Measurements from ENCODE around the gene DMAC2L.

GRCh38 chr14:50353126-50353525 lies 41.0 kb downstream of the DMAC2L start:
- TF ChIP-seq EGR1 (IDR thresholded peaks at IDR 0.05; ENCODE audit: low read depth): no peak
- no peak for TF ChIP-seq POLR2A (IDR thresholded peaks at IDR 0.05; ENCODE audit: borderline replicate concordance, extremely low read depth, insufficient read depth, insufficient read length)
- no peak for TF ChIP-seq EZH2phosphoT487 (IDR thresholded peaks at IDR 0.05; ENCODE audit: borderline replicate concordance)
- no peak for TF ChIP-seq MAX (IDR thresholded peaks at IDR 0.05)
- TF ChIP-seq SP1 (IDR thresholded peaks at IDR 0.05; ENCODE audit: low read depth): no peak
- TF ChIP-seq SRF (IDR thresholded peaks at IDR 0.05; ENCODE audit: low read depth): no peak
- no peak for TF ChIP-seq EZH2 (IDR thresholded peaks at IDR 0.05)
- TF ChIP-seq, protein P1, sequence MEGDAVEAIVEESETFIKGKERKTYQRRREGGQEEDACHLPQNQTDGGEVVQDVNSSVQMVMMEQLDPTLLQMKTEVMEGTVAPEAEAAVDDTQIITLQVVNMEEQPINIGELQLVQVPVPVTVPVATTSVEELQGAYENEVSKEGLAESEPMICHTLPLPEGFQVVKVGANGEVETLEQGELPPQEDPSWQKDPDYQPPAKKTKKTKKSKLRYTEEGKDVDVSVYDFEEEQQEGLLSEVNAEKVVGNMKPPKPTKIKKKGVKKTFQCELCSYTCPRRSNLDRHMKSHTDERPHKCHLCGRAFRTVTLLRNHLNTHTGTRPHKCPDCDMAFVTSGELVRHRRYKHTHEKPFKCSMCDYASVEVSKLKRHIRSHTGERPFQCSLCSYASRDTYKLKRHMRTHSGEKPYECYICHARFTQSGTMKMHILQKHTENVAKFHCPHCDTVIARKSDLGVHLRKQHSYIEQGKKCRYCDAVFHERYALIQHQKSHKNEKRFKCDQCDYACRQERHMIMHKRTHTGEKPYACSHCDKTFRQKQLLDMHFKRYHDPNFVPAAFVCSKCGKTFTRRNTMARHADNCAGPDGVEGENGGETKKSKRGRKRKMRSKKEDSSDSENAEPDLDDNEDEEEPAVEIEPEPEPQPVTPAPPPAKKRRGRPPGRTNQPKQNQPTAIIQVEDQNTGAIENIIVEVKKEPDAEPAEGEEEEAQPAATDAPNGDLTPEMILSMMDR (IDR thresholded peaks at IDR 0.05 in 2 of 3, conservative IDR thresholded peaks at IDR 0.05 in 1 of 3; ENCODE audit: borderline replicate concordance in 1 of 3, insufficient read depth in 1 of 3, low read depth in 2 of 3, low read length in 2 of 3): no peak
- TF ChIP-seq FOSL1 (IDR thresholded peaks at IDR 0.05; ENCODE audit: low read depth): no peak
- no peak for TF ChIP-seq POLR2AphosphoS5 (IDR thresholded peaks at IDR 0.05; ENCODE audit: low read depth, low read length)
- no peak for TF ChIP-seq ZNF274 (IDR thresholded peaks at IDR 0.05; ENCODE audit: low read depth, low read length)
- TF ChIP-seq SIN3A (IDR thresholded peaks at IDR 0.05; ENCODE audit: low read depth): no peak
